Measurements from ENCODE around the gene CILP.
A peak's percentile ranks its signal among the peaks of the same experiment; 100 is the strongest.
"Not testable (repeated sequence)": the region's sequence is repeated elsewhere in the genome, so short reads cannot be mapped to it uniquely, and the experiment has no call there.

The CILP gene

DNA sequence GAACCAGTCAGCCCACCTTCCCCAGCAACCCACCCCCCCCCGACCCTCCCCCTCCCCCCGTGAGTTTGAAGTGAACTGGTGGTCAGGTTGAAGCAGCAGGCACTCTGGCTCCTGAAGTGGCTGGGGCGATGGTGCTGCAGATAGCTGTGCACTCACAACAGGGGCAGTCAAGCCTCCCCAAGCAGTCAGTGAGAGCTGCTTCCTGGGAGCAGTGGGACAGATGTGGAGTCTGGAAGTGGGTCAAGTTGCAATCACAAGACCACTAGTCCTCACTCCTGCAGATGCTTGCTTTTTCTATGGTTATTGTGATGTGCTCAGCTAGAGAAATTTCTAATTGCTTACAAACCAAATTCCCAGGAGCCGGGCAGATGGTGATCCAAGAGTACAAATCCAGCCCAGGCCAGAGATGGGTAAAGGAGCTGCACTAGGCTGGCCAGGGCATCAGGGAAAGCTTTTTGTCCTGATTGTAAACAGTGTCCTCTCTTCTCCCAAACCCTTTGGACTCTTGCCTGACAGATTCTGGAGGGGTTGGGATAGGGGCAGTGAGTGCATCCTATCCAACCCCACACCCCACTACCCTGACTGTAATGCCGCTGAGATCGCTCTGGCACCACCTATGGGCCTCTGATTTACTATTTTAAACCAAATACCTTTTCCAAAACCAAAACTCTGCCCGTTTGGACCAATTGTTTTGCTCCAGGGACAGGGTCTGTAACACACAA, 16.3 kb downstream of the CILP start:
- no peak for DNase-seq (ENCODE audit: low read depth, low spot score)

DNA sequence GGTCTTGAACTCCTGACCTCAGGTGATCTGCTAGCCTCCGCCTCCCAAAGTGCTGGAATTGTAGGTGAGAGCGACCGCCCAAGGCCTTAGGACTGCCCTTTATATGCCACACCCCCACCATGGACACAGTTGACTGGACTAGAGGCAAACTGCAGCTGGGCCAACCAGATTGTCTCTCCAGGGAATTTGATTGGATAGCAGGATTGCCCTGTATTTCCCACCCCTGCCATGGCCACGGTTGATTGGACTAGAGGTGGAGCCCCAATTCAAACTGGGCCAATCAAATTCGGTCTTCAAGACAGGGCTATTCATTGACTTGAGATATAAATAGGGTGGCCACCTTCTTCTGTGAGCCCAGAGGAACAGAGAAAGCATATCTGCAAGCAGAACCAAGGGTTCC, 19.3 kb downstream of the CILP start:
- DNase-seq (ENCODE audit: low read depth, low spot score), result no peak

DNA sequence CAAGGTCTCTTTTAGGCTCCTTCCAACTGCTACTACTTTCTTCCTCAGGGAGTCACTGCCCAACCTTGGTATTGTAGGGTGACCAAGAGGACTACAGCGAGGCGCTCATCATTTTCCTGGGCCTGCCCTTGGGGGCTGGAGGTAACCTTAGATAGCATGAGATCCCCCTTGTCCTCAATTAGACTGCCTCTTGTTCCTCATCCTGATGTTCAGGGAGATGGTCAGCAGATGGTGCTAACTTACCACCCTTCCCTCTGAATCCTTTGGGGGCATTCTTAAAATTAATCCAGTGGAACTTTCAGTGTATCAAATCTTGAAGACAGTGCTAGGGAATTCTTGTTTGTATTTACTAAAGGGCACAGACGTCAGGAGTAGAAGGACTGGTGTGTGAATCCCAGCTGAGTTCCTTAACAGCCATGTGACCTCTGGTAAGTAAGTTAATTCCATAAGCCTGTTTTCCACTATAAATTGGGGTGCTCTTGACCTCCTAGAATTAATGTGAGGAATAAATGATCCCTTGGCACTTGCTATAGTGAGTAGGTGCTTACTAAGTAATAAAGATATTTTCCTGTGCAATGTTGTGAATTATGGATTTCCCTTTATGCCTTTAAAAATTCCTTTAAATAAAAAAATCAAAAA, 22.1 kb downstream of the CILP start:
- DNase-seq (ENCODE audit: low read depth, low spot score), result no peak

DNA sequence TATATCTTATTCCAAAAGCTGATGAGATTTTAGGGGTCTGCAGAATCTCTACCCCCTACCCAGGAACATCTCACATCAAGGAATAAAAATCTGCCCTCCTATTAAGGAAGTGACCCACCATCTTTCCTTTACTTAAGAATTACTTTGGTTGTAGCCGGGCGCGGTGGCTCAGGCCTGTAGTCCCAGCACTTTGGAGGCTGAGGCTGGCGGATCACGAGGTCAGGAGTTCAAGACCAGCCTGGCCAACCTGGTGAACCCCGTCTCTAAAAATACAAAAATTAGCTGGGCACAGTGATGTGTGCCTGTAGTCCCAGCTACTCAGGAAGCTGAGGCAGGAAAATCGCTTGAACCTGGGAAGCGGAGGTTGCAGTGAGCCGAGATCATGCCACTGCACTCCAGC, 22.8 kb downstream of the CILP start:
- DNase-seq (ENCODE audit: low read depth, low spot score), result not testable (repeated sequence)

DNA sequence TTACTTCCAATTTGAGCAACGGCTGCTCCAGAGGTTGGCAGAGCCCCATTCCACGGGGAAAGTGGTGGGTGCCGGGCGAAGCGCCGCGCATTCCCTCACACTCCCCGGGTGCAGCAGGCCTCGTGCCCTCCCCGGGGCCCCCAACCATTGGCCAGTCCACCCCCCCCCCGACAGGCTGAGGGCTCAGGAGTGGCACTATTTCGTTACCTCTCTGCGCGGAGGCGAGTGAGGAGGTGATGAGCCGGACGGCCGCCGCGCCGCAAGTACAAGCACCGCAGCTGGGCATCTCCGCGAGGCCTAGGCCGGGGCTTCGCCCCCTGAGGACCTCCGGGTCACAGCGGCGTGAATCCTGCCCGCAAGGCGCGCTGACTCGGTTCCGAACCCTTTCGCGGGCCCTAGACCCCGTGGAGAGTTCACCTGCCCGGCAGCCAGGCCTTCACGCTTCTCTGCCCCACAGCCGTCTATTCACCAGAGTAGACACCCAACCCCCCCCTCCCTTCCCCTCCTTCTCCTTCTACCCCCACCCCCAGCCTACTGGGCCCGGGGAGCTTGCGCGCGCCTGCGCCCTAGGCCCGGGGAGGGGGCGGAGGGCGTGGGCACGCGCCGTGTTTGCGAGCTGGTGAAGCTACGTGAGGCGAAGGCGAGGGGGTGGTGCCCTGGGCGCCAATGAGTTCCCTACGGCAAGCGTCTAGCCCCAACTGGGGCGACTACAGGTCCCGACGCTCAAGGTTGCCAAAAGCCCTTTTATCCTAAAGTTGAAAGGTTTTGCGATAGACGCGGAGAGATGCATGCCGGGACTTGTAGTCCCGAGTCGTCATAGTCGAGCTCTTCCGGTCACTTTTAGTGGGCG, 26.2 kb downstream of the CILP start, which contains the start of gene CLPX:
Gene CLPX (minus strand): TSS at position 475 of the 850 bp plus-strand sequence. CDS start 189 bp downstream, at position 286.
- DNase-seq (ENCODE audit: low read depth, low spot score), result peak; percentile 80

DNA sequence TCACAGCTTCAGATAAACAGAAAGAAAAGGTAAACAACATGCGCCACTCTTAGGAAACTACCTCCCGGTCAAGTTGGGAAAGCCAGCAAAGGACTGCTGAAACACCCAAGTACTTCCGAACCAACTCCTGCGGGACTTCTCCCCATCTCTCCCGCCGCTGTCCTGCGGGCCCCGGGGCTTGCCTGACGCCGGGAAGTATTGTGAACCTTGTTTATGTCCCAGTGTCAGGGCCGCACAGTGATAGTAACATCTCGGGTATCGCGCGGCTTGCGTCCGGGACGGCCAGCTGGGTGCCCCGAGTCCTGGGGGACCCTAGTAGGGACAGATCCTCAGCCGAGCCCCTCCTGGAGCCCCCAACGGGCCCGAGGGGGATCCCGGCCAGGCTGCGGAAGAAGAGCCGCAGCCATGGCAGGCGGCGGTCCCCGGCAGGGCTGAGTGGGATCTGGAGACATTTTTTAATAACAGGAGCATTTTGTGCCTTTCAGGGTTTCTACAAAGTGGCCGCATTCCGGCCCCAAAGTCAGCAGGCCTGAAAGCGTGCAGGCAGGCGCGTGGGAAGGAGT, 26.9 kb downstream of the CILP start:
- DNase-seq (ENCODE audit: low read depth, low spot score), result no peak

DNA sequence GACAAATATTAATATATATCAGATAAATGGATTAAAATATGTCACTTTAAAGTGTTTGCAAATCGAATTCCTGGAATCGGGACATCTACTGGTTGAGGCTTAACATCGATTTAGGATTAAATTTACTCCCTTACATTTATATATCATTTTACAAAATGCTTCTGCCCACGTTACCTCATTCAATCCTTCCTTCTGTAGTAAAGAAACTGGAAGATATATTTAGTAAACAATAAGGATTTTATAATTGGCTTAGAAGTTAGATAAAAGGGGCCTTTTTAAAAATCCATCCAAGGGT, 27.5 kb downstream of the CILP start:
- no peak for DNase-seq (ENCODE audit: low read depth, low spot score)

DNA sequence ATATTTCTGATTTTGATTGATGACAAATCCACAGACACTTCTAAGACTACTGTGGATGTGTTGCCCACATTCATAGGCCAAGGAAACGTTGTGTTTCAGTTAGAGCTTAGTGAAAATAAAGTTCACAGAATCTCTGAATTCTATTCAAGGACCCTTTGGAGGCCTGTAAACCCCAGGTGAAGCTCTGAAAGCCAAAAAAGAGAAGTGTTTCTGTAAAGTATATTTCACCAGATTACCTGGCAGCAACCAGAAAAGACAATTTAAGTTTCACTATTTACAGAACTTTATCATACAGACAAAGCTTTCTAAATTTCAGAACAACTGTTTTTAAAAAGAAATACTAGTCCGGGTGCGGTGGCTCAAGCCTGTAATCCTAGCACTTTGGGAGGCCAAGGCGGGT, 28.7 kb downstream of the CILP start:
- DNase-seq (ENCODE audit: low read depth, low spot score), result no peak

DNA sequence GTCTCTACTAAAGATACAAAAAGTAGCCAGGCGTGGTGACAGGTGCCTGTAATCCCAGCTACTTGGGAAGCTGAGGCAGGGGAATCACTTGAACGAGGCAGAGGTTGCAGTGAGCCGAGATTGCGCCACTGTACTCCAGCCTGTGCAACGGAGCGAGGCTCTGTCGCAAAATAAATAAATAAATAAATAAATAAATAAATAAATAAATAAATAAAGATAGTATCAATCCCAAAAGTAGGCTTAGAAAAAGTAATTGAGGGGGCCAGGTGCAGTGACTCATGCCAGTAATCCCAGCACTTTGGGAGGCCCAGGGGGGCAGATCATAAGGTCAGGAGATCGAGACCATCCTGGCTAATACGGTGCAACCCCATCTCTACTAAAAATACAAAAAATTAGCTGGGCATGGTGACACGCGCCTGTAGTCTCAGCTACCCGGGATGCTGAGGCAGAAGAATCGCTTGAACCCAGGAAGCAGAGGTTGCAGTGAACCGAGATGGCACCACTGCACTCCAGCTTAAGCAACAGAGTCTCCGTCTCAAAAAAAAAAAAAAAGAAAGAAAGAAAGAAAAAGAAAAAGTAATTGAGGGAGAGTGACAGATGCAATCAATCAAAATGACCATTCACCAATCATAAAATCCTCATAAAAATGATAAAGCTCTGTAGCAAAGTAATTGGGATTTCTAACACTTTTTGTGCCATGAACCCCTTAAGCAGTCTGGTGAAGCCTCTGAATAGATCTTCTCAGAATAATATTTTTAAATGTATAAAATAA, 29.5 kb downstream of the CILP start:
- DNase-seq (ENCODE audit: low read depth, low spot score), result not testable (repeated sequence)

DNA sequence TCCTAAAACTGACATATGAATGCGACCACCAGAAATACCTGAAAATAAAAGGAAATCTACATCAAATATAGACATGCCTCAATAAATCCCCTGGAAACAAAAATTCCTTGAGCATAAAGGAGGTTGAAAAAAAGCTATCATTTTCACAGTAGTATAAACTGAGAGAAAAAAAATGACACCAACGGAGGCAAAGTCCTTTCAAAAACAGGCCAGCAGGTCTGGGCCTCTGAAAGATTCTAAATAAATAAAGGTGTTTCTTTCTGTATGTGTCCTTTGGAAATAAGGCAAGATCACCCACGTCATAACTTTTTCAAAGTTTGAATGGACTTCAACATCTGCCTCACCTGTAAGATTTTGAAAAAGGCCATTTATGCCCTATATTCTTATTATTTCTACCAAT, 31.1 kb downstream of the CILP start:
- no peak for DNase-seq (ENCODE audit: low read depth, low spot score)

DNA sequence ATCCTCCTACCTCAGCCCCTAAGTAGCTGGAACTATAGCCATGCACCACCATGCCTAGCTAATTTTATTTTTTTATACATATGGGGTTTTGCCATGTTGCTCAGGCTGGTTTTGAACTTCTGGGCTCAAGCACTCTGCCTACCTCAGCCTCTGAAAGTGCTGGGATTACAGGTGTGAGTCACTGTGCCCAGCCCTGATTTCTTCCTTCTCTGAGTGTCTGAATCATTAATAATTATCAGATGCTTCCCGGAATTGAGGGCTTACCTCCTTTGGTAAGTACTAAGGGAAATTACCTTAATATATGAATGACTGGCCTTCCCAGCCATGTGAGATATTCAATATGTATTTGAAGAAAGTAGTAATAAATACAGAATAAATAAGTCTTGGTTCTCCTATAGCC, 33.4 kb downstream of the CILP start:
- DNase-seq (ENCODE audit: low read depth, low spot score), result no peak

DNA sequence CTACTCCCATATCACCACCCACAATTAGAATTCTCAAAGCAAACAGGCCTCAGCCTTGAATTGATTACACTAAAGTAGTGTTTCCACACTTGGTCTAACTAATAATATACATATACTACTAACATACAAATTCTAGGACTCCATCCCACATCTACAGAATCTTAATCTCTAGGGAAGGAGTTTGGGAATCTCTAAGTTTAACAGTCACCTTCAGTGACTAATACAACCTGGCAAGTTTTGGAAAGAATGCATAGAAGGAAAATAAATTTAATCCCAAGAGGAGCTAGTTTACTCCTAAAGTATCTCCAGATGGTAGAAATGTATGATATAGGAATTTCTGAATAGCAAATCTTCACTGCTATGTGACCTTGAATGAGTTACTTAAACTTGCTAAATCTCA, 35.2 kb downstream of the CILP start:
- DNase-seq (ENCODE audit: low read depth, low spot score), result no peak

DNA sequence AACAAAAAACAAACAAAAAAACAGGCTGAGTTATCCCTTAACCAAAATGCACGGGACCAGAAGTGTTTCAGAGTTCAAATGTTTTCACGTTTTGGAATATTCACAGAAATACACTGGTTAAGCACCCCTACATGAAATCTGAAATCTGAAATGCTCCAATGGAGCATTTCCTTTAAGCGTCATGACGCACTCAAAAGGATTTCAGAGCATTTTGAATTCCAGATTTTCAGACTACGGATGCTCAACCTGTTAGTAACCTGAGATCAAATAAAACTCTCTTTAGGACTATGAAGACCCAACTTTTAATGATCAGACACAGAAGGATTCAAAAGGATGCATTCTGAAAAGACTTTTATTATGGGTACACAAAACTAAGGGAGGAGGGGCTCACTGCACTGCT, 35.8 kb downstream of the CILP start:
- DNase-seq (ENCODE audit: low read depth, low spot score), result no peak

DNA sequence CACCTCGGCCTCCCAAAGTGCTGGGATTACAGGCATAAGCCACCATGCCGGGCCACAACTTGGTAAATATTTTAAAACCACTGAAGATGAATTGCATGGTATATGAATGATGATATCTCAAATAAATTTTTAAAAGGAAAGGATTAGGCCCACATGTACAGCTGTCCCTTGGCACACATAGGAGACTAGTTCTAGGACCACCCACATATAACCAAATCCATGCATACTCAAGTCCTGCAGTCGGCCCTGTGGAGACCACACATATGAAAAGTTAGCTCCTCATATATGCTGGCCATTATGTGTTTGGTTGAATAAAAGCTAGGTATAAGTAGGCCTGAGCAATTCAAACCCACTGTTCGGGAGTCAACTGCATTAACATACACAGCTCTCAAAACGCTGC, 36.8 kb downstream of the CILP start:
- no peak for DNase-seq (ENCODE audit: low read depth, low spot score)

DNA sequence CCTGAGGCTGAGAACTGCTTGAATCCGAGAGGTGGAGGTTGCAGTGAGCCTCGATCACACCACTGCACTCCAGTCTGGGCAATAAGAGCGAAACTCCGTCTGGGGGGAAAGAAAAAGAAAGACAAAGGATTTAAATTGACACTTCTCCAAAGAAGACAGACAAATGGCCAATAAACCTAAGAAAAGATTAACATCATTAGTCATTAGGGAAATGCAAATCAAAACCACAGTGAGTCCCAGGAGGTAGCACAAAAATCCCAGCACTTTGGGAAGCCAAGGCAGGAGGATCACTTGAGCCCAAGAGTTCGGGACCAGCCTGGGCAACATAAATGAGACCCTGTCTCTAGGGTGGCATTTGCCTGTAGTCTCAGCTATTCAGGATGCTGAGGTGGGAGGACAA, 38.7 kb downstream of the CILP start:
- DNase-seq (ENCODE audit: low read depth, low spot score), result no peak

DNA sequence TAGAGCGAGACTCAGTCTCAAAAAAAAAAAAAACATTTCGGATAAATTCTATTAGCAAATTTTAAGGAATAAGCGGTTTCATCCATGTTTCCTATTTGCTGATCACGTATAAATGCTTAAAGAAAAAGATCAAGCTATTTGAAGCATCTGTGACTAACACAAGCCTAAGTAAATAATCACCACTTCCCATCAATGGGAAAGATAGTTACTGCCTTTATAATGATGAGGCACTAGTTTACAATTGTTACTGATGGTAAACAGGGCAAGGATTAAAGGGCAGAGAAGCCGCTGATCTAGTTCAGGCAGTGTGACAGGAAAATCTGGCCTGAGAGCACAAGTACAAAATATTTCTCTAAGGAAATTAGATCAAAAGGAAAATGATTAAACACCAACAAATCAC, 39.8 kb downstream of the CILP start:
- no peak for DNase-seq (ENCODE audit: low read depth, low spot score)

DNA sequence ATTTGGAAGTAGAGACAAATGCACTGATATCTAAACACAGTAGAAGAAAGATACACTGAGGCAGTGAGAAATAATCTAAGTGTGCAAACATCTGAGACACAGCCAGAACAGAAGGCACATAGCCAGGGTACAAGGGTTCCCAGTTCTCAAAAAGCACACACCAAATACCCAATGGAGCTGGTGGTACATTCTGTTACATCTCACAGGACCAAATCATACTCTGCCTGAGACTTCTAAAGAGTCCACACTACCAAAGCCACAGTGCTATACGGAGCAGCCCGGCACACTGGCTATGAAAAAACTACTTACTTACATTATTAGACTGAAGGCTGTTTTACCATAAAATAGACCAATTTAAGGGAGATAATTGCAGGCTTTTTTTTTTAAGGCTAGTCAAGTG, 45.4 kb downstream of the CILP start:
- DNase-seq (ENCODE audit: low read depth, low spot score), result no peak

DNA sequence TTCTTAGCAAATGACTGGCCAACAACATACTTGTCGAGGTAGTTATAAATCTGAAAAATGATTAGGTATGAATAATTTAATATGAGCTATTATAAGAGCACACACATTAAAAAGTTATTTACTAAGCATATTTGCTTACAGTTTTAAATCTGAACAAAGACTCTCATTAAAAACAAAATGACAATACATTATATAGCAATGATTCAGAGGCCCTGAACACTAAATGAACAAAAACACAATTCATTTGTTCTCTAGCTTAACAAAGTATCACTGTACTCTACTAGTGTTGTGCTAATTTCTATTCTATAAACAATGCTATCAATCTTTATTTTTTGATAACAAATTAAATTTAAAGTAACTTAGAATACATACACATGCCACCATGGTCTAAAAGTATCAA, 47.1 kb downstream of the CILP start:
- no peak for DNase-seq (ENCODE audit: low read depth, low spot score)

DNA sequence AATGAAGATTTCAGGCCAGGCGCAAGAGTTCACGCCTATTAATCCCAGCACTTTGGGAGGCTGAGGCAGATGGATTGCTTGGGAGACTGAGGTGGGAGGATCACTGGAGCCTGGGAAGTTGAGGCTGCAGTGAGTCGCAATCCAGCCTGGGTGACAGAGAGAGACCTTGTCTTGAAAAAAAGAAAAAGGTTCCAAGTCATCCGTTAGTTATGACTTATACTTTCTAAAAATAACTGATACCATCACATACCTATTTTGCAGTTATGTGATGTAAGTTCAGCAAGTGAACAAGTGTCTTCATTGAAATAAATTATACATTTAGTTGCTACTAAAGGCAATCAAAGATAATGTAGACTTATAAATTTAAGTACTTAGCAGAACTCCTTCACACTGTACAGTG, 48.2 kb downstream of the CILP start:
- DNase-seq (ENCODE audit: low read depth, low spot score), result no peak

DNA sequence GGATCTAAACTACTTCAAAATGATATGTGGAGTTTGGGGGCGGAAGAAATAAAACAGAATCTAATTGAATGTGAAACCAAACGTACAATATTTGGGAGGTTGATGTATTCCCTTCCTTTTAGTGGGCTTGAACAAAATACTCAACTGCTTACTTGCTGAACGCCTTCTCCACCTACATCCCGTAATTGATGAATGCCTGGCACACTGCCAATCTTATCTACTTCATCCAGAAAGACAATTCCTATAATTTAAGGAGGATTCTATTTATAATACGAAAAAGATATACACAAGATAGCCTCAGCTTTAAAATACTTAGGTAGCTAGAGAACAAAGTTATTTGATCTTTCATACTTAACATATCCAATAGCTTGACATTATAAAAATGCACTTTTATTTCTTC, 54.6 kb downstream of the CILP start:
- no peak for DNase-seq (ENCODE audit: low read depth, low spot score)

DNA sequence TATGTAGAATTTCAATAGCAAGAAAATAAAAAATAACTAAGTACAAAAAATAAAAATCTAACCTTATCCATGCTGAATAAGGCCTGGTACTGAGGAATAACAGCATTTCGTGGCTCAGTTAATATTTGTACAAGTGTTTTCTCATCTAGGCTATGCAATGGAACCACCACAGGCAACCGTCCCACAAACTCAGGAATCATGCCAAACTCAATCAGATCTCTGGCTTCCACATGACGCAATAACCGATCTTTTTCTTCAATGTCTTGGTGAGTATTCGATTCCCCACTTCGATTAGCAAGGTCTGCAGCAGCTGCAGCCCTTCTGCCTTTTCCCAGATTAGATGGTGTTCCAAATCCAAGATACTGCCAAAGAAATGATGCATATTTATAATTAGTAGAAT, 56.6 kb downstream of the CILP start:
- DNase-seq (ENCODE audit: low read depth, low spot score), result no peak

DNA sequence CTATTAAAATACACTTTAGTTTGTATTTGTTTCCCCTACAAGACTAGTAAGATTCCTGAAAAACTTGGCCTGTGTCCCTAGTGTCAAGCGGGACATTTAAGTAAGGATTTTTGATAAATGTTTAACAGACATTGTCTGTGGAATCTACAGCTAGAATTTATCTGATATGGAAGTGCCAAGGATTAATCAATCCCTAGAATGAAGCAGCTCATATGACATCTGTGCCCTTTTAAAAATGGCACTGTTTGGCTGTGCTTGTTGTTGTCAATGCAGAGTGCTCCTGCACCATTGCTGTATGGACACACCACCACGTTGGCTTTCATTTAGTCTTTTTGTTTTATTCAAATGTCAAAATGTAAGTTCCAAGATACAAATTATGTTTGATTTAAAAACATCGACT, 63.4 kb downstream of the CILP start:
- DNase-seq (ENCODE audit: low read depth, low spot score), result no peak

Measured in brain pericyte (primary cell).